Hepatocyte (in vitro differentiated cells): ENCODE data around the gene FARP2. TPM values are rescaled to one million over a fixed set of nuclear protein-coding genes. Genes with fewer than 3 reads are reported as not detected.
"Not testable (repeated sequence)": the region's sequence is repeated elsewhere in the genome, so short reads cannot be mapped to it uniquely, and the experiment has no call there.

Experiments
- DNase-seq: peaks from one replicate; pipeline ENCODE4 v3.0.0-alpha.2; 2016; ENCODE audit warnings: low spot score
- H2AFZ ChIP-seq: fragments of 200-600 bp; sonication (generic); 2 replicates; pipeline ENCODE4 v1.6.0; 2016; ENCODE audit warnings: antibody characterized with exemption, mild to moderate bottlenecking
- H3K27ac ChIP-seq: fragments of 200-600 bp; sonication (generic); 2 replicates; pipeline ENCODE4 v1.5.1; 2016; ENCODE audit warnings: mild to moderate bottlenecking
- H3K27me3 ChIP-seq: fragments of 200-600 bp; sonication (generic); 2 replicates; pipeline ENCODE4 v1.6.1; 2016
- H3K36me3 ChIP-seq: fragments of 200-600 bp; sonication (generic); replicated peaks from 2 replicates; pipeline ENCODE4 v1.5.1; 2016; ENCODE audit warnings: low read depth; ENCODE audit not compliant: insufficient read depth
- H3K4me1 ChIP-seq: fragments of 200-600 bp; sonication (generic); 2 replicates; pipeline ENCODE4 v1.5.1; 2016; ENCODE audit warnings: mild to moderate bottlenecking, moderate library complexity; ENCODE audit not compliant: insufficient read depth
- H3K4me2 ChIP-seq: fragments of 200-600 bp; sonication (generic); 2 replicates; pipeline ENCODE4 v1.6.0; 2016
- H3K4me3 ChIP-seq: fragments of 200-600 bp; sonication (generic); 2 replicates; pipeline ENCODE4 v1.5.1; 2016; ENCODE audit warnings: mild to moderate bottlenecking
- H3K79me2 ChIP-seq: fragments of 200-600 bp; sonication (generic); 2 replicates; pipeline ENCODE4 v1.6.0; 2017; ENCODE audit warnings: mild to moderate bottlenecking
- H3K9me2 ChIP-seq: fragments of 200-600 bp; sonication (generic); replicated peaks from 2 replicates; pipeline ENCODE4 v1.6.0; 2017; ENCODE audit warnings: mild to moderate bottlenecking; ENCODE audit not compliant: insufficient read depth
- H3K9me3 ChIP-seq: fragments of 200-600 bp; sonication (generic); 2 replicates; pipeline ENCODE4 v1.5.1; 2016; ENCODE audit warnings: low read depth, mild to moderate bottlenecking
- H4K20me1 ChIP-seq: fragments of 200-600 bp; sonication (generic); 2 replicates; pipeline ENCODE4 v1.6.0; 2016; ENCODE audit warnings: mild to moderate bottlenecking; ENCODE audit not compliant: insufficient read depth, poor library complexity, severe bottlenecking
- EZH2 ChIP-seq: fragments of 200-600 bp; sonication (generic); IDR thresholded peaks from 2 replicates; pipeline ENCODE4 v1.6.1; 2016; ENCODE audit warnings: antibody characterized with exemption, mild to moderate bottlenecking, borderline replicate concordance
- EZH2phosphoT487 ChIP-seq: fragments of 200-600 bp; sonication (generic); IDR thresholded peaks from one replicate; pipeline ENCODE4 v1.6.1; 2018; ENCODE audit warnings: antibody characterized with exemption, mild to moderate bottlenecking, low read depth, moderate library complexity; ENCODE audit not compliant: unreplicated experiment, severe bottlenecking
- WGBS: methylation state at CpG from one replicate; pipeline ENCODE4 v1.1.6; 2016; ENCODE audit warnings: low lambda C conversion rate; ENCODE audit errors: missing lambda C conversion rate; 5-methylcytosine and 5-hydroxymethylcytosine counted together
- polyA plus RNA-seq: library from polyadenylated mRNA; unstranded; fragments of >200 nt; fragmentation: Nextera tagmentation; extraction: Ambion mirVana; gene quantifications from 2 replicates; pipeline ENCODE4 v1.2.1, GENCODE V29; 2016
- total RNA-seq: library from RNA; depleted of rRNA; stranded (reverse); fragments of >200 nt; gene quantifications from 2 replicates; pipeline ENCODE4 v1.2.3, GENCODE V29; 2014
- TF ChIP-seq, protein P1 (sequence below): fragments of 200-600 bp; sonication (generic); IDR thresholded peaks from 2 replicates; pipeline ENCODE4 v1.5.1; 2016; ENCODE audit warnings: antibody characterized with exemption, mild to moderate bottlenecking; ENCODE audit not compliant: poor library complexity

The FARP2 gene
- total and polyA plus RNA-seq, 2 experiments from 2014 or later = 29.1 to 29.6 TPM

DNA sequence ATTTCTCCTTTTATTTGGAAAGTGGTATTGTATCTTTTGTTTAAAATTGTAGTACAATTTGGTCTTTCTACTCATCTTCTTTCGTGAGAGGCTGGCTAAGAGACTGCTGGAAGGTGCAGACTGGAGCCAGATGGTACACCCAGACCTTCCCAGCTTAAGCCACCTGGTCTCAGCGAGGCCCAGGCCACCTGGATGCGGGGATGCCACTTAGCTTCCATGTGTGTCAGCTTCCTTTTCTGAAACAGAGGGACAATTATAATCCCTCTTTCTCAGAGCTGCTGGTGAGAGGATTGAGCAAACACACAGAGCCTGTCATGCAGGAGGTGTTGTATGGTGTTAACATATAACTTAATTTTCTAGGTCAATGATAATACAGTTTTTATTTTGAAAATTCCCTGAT is 17.4 kb downstream of the FARP2 start:
- Histone ChIP-seq H2AFZ (no peak overlapping the region), H3K36me3 (no peaks in the 10 kb centered on the region), H3K4me1 (peaks cover 11% of the 10 kb centered on the region), H3K9me3 (no peaks in the 10 kb centered on the region), H3K27me3 (no peaks in the 10 kb centered on the region), H3K4me2 (no peak overlapping the region), H3K4me3 (no peak overlapping the region), H3K79me2 (peaks cover 79% of the 10 kb centered on the region), H3K9me2 (no peaks in the 10 kb centered on the region), H3K27ac (peak overlapping the region; percentile 93), H4K20me1 (no peaks in the 10 kb centered on the region)
- DNase-seq = no peak
- TF ChIP-seq EZH2 = no peak
- no peak for TF ChIP-seq EZH2phosphoT487
- TF ChIP-seq, protein P1, sequence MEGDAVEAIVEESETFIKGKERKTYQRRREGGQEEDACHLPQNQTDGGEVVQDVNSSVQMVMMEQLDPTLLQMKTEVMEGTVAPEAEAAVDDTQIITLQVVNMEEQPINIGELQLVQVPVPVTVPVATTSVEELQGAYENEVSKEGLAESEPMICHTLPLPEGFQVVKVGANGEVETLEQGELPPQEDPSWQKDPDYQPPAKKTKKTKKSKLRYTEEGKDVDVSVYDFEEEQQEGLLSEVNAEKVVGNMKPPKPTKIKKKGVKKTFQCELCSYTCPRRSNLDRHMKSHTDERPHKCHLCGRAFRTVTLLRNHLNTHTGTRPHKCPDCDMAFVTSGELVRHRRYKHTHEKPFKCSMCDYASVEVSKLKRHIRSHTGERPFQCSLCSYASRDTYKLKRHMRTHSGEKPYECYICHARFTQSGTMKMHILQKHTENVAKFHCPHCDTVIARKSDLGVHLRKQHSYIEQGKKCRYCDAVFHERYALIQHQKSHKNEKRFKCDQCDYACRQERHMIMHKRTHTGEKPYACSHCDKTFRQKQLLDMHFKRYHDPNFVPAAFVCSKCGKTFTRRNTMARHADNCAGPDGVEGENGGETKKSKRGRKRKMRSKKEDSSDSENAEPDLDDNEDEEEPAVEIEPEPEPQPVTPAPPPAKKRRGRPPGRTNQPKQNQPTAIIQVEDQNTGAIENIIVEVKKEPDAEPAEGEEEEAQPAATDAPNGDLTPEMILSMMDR = no peak
- 92% methylated on average over 3 of the region's 3 CpGs for whole genome bisulfite sequencing

DNA sequence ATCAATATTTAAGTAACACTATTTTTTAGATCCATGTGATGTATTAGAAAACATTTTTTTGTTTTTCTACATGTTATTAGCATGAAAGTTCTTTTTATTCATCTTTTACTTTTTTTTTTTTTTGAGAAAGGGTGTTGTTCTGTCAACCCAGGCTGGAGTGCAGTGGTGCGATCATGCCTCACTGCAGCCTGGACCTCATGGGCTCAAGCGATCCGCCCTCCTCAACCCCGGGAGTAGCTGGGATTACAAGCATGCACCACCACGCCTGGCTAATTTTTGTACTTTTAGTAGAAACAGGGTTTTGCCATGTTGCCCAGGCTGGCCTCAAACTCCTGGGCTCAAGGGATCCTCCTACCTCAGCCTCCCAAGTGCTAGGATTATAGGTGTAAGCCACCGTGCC is 17.8 kb downstream of the FARP2 start:
- peaks cover 11% of the 10 kb centered on the region for H3K4me1 ChIP-seq
- H3K9me2 ChIP-seq, H3K4me3 ChIP-seq, H2AFZ ChIP-seq, H4K20me1 ChIP-seq, H3K36me3 ChIP-seq, H3K27me3 ChIP-seq, DNase-seq, H3K9me3 ChIP-seq: not testable (repeated sequence)
- peak overlapping the region; percentile 63 for H3K4me2 ChIP-seq
- 86% methylated on average over 6 of the region's 6 CpGs for WGBS
- H3K27ac ChIP-seq = peak overlapping the region; percentile 93
- peaks cover 79% of the 10 kb centered on the region for H3K79me2 ChIP-seq

DNA sequence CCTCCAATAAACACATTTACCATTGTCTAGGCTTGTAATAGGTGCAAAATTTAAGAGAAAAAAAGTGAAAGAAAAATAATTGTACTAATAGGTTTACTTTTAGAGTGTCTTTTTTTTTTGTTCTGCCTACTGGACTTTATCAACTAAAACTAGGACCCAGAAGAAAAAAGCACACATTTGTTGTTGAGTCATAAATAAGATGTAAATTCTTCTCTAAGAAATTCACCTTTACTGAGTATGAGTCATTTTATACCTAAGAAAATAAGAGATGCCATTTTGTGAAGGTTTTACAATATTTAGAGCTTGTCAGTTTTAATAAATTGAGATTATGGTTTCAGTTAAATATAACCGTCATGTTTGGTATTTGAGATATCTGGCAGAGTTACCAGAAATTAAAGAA is 19.2 kb downstream of the FARP2 start:
- H3K9me3 ChIP-seq = no peaks in the 10 kb centered on the region
- H3K4me3 ChIP-seq = no peak overlapping the region
- no peaks in the 10 kb centered on the region for H4K20me1 ChIP-seq
- WGBS = 95% methylated on average over 1 of the region's 1 CpG
- peaks cover 11% of the 10 kb centered on the region for H3K4me1 ChIP-seq
- TF ChIP-seq, protein P1 = no peak
- TF ChIP-seq EZH2 = no peak
- no peak for TF ChIP-seq EZH2phosphoT487
- H3K79me2 ChIP-seq = peaks cover 73% of the 10 kb centered on the region
- no peaks in the 10 kb centered on the region for H3K36me3 ChIP-seq
- H3K9me2 ChIP-seq = no peaks in the 10 kb centered on the region
- H3K27ac ChIP-seq = peak overlapping the region; percentile 81
- H3K4me2 ChIP-seq = peak overlapping the region; percentile 58
- DNase-seq = no peak
- no peaks in the 10 kb centered on the region for H3K27me3 ChIP-seq
- no peak overlapping the region for H2AFZ ChIP-seq

DNA sequence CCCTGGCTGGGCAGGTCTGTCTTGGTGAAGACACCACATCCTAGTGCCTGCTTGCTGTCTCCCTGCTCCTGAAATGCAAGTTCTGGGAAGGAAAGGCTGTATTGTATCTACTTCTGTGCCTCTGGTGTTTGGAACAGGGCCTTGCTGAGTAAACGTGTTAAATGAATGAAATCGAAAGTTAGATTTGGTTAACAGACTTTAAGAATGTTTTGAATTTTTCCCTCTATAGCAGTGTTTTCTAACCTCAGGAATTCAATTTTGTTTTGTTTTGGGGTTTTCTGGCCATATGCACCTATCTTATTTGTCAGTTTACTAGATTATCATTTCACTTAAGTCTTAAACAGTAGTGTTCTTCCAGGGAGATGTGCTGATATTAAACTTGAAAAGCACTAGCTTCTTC is 20.7 kb downstream of the FARP2 start:
- WGBS = 83% methylated on average over 2 of the region's 2 CpGs
- peaks cover 69% of the 10 kb centered on the region for H3K79me2 ChIP-seq

More for the DNA sequence above, 20.7 kb downstream of the FARP2 start:
- Histone ChIP-seq H4K20me1 (no peaks in the 10 kb centered on the region), H3K4me1 (peaks cover 11% of the 10 kb centered on the region), H3K4me3 (no peak overlapping the region), H3K27me3 (no peaks in the 10 kb centered on the region), H3K4me2 (no peak overlapping the region), H3K27ac (no peak overlapping the region), H3K9me2 (no peaks in the 10 kb centered on the region), H2AFZ (no peak overlapping the region), H3K9me3 (no peaks in the 10 kb centered on the region), H3K36me3 (no peaks in the 10 kb centered on the region)
- no peak for DNase-seq
- TF ChIP-seq EZH2phosphoT487 (no peak), EZH2 (no peak)
- TF ChIP-seq, protein P1 = no peak
